Endothelial cell of umbilical vein (primary cell): ENCODE data around the gene CEBPG. TPM values are rescaled to one million over a fixed set of nuclear protein-coding genes. Genes with fewer than 3 reads are reported as not detected.

Experiments used
- BruUV-seq: library from RNA; stranded (reverse); fragments of 400-500 nt; replicated peaks from 2 replicates; lab custom pipeline; 2021; lab: Mats Ljungman, UMichigan
- CTCF ChIA-PET: fragments of 300-600, 350-600 bp; sonication (Branson Sonifier 250); formaldehyde crosslinking; loops from one replicate; lab custom pipeline; 2021; ENCODE audit warnings: antibody characterized with exemption, inconsistent platforms; lab: Charles Lee
- POLR2A ChIA-PET: fragments of 300-600, 350-600 bp; sonication (Branson Sonifier 250); formaldehyde crosslinking; loops from one replicate; lab custom pipeline; 2021; ENCODE audit warnings: antibody characterized with exemption, inconsistent platforms; lab: Charles Lee
- DNase-seq: peaks from one replicate; pipeline ENCODE4 v3.0.0-alpha.2; 2011; ENCODE audit warnings: low read depth, low spot score
- FAIRE-seq: peaks from 2 replicates; lab custom pipeline; 2011; peaks lifted over from hg19 to GRCh38; lab: Jason Lieb, UNC
- H2AFZ ChIP-seq: 2 replicates; pipeline ENCODE4 v1.6.0; 2012; ENCODE audit warnings: low read depth, low read length, control low read depth, inconsistent platforms
- H3K27ac ChIP-seq: 2 replicates; pipeline ENCODE4 v1.5.1; 2011; ENCODE audit warnings: low read depth, mild to moderate bottlenecking, control low read depth, low read length, moderate library complexity; ENCODE audit not compliant: insufficient read depth
- H3K27me3 ChIP-seq, 2 experiments: 2 replicates each; pipeline versions ENCODE4 v1.6.0 to v1.6.1; 2011; ENCODE audit warnings: low read length in 2 of 2, mixed read lengths in 1 of 2; ENCODE audit not compliant: control insufficient read depth in 2 of 2, insufficient read depth in 2 of 2
- H3K36me3 ChIP-seq, 2 experiments: 2 replicates in 1 of 2; 3 replicates in 1 of 2; pipeline ENCODE4 v1.5.1; 2011; ENCODE audit warnings: low read length in 2 of 2, mild to moderate bottlenecking in 1 of 2, moderate library complexity in 1 of 2; ENCODE audit not compliant: control insufficient read depth in 2 of 2, insufficient read depth in 2 of 2; ENCODE audit errors: extremely low read depth in 1 of 2
- H3K4me1 ChIP-seq: 3 replicates; pipeline ENCODE4 v1.5.1; 2011; ENCODE audit warnings: mild to moderate bottlenecking, low read length; ENCODE audit not compliant: control insufficient read depth, insufficient read depth; ENCODE audit errors: extremely low read depth
- H3K4me2 ChIP-seq: 2 replicates; pipeline ENCODE4 v1.6.1; 2011; ENCODE audit warnings: low read length, control low read depth, mixed read lengths; ENCODE audit not compliant: insufficient read depth
- H3K4me3 ChIP-seq, 3 experiments: fragments of 200-600 bp in 1 of 3; sonication (generic), shearing (Covaris generic) in 1 of 3; replicated peaks in 1 of 3; 2 replicates each; pipeline ENCODE4 v1.5.1; 2011 to 2016; ENCODE audit warnings: control low read depth in 3 of 3, low read length in 3 of 3, mild to moderate bottlenecking in 2 of 3, inconsistent platforms in 1 of 3, low read depth in 1 of 3, moderate library complexity in 1 of 3; ENCODE audit not compliant: insufficient read depth in 1 of 3
- H3K79me2 ChIP-seq: 2 replicates; pipeline ENCODE4 v1.6.0; 2012; ENCODE audit warnings: low read length, inconsistent platforms; ENCODE audit not compliant: control insufficient read depth, insufficient read depth
- H3K9ac ChIP-seq: replicated peaks from 2 replicates; pipeline ENCODE3; 2011; ENCODE audit warnings: low read length, control low read depth; ENCODE audit not compliant: insufficient read depth; ENCODE audit errors: extremely low read depth
- H3K9me1 ChIP-seq: replicated peaks from 3 replicates; pipeline ENCODE4 v1.6.0; 2011; ENCODE audit warnings: mild to moderate bottlenecking, low read length; ENCODE audit not compliant: control insufficient read depth, insufficient read depth; ENCODE audit errors: extremely low read depth
- H3K9me3 ChIP-seq: replicated peaks from 2 replicates; pipeline ENCODE4 v1.5.1; 2012; ENCODE audit warnings: low read length, inconsistent platforms; ENCODE audit not compliant: control insufficient read depth, insufficient read depth
- H4K20me1 ChIP-seq: replicated peaks from 2 replicates; pipeline ENCODE3; 2011; ENCODE audit warnings: mild to moderate bottlenecking, low read length; ENCODE audit not compliant: control insufficient read depth, insufficient read depth; ENCODE audit errors: extremely low read depth
- EZH2 ChIP-seq: IDR thresholded peaks from 2 replicates; pipeline ENCODE4 v1.6.1; 2012; ENCODE audit warnings: borderline replicate concordance, low read depth, mild to moderate bottlenecking, moderate library complexity, low read length, inconsistent platforms; ENCODE audit not compliant: severe bottlenecking
- FOS ChIP-seq: IDR thresholded peaks from 2 replicates; pipeline ENCODE4 v1.6.1; 2011; ENCODE audit warnings: mild to moderate bottlenecking, low read length, moderate library complexity, borderline replicate concordance; ENCODE audit not compliant: insufficient read depth
- GATA2 ChIP-seq: IDR thresholded peaks from 2 replicates; pipeline ENCODE4 v1.7.0; 2011; ENCODE audit warnings: low read depth, mild to moderate bottlenecking, moderate library complexity, mixed read lengths, low read length; ENCODE audit not compliant: insufficient read length, insufficient read depth
- JUN ChIP-seq: IDR thresholded peaks from 2 replicates; pipeline ENCODE4 v1.6.1; 2011; ENCODE audit warnings: borderline replicate concordance, low read depth; ENCODE audit not compliant: insufficient read length, insufficient read depth
- MYC ChIP-seq: IDR thresholded peaks from one replicate; pipeline ENCODE4 v1.6.1; 2011; ENCODE audit warnings: mild to moderate bottlenecking, low read depth, low read length
- POLR2AphosphoS5 ChIP-seq: IDR thresholded peaks from 2 replicates; pipeline ENCODE4 v1.6.1; 2012; ENCODE audit warnings: low read depth, mild to moderate bottlenecking, control low read depth, low read length, moderate library complexity; ENCODE audit not compliant: insufficient read depth
- dilution Hi-C: fragments of 300-500 bp; cut with MboI; formaldehyde crosslinking; loops from one replicate; pipeline ENCODE4 v1.15.0; 2019; ENCODE audit warnings: low sequenced_read_pairs; ENCODE audit not compliant: extremely low pct_ligation_motif_present
- intact Hi-C: fragments of 100-400 bp; cut with micrococcal nuclease; formaldehyde crosslinking; loops from one replicate; pipeline ENCODE4 v1.10.0; 2022
- polyA plus RNA-seq, 4 experiments: library from polyadenylated mRNA; depleted of rRNA in 3 of 4; stranded (reverse) in 3 of 4; unstranded in 1 of 4; fragments of >200 nt; gene quantifications; 2 replicates each; pipeline versions ENCODE4 v1.2.1 to v1.2.3, GENCODE V29; 2011 to 2012; ENCODE audit warnings: missing spikeins in 1 of 4
- total RNA-seq: library from RNA; stranded (reverse); gene quantifications from 2 replicates; pipeline ENCODE4 v1.2.3, GENCODE V29; 2021

CEBPG gene
- total and polyA plus RNA-seq, 2 donors (not counting 3 experiments of a cell fraction or from before 2014, with no cell fraction given), result 10.2 to 24.6 TPM

- no peak overlapping the region for H3K4me3 ChIP-seq
- no peak overlapping the region for H2AFZ ChIP-seq
- no peaks in the 10 kb centered on the region for H3K4me1 ChIP-seq
- ChIA-PET POLR2A (no interaction called here), CTCF (no interaction called here)
- dilution Hi-C loops, result no loop called here
- no peaks in the 10 kb centered on the region for H3K9me1 ChIP-seq
- TF ChIP-seq POLR2AphosphoS5, result no peak
- TF ChIP-seq GATA2, result no peak
- TF ChIP-seq EZH2, result no peak
- TF ChIP-seq JUN, result no peak
- TF ChIP-seq FOS, result no peak
- no peak overlapping the region for H3K27ac ChIP-seq
- no peak for DNase-seq
- no peak overlapping the region for H3K4me2 ChIP-seq
- no TSS peak for BruUV-seq
- H4K20me1 ChIP-seq, result no peaks in the 10 kb centered on the region
- no peak for FAIRE-seq
- no peaks in the 10 kb centered on the region for H3K9me3 ChIP-seq
- H3K27me3 ChIP-seq, result peaks cover 0 to 6% of the 10 kb centered on the region in 2 experiments
- H3K9ac ChIP-seq, result no peak overlapping the region
- no peaks in the 10 kb centered on the region for H3K79me2 ChIP-seq
- no peaks in the 10 kb centered on the region for H3K36me3 ChIP-seq
- intact Hi-C loops, result no loop called here
Observed at GRCh38 chr19:33340991-33341390, 32.5 kb upstream of the CEBPG start.

GRCh38 chr19:33343301-33343700 is 30.2 kb upstream of the CEBPG start:
- H3K9me3 ChIP-seq, result no peaks in the 10 kb centered on the region
- TF ChIP-seq FOS, result no peak
- no peak for TF ChIP-seq MYC
- no peak for TF ChIP-seq JUN
- no peaks in the 10 kb centered on the region for H3K36me3 ChIP-seq
- no peak for FAIRE-seq
- ChIA-PET POLR2A (no interaction called here), CTCF (no interaction called here)
- H3K79me2 ChIP-seq, result no peaks in the 10 kb centered on the region
- H4K20me1 ChIP-seq, result no peaks in the 10 kb centered on the region
- no peak overlapping the region for H3K4me2 ChIP-seq
- no TSS peak for BruUV-seq
- intact Hi-C loops, result no loop called here
- H3K9me1 ChIP-seq, result no peaks in the 10 kb centered on the region
- no peaks in the 10 kb centered on the region for H3K4me1 ChIP-seq
- H3K4me3 ChIP-seq, result no peak overlapping the region
- H3K9ac ChIP-seq, result no peak overlapping the region
- no peak overlapping the region for H2AFZ ChIP-seq
- H3K27ac ChIP-seq, result no peak overlapping the region
- H3K27me3 ChIP-seq, result peaks cover 3 to 6% of the 10 kb centered on the region in 2 experiments
- dilution Hi-C loops, result no loop called here
- no peak for DNase-seq
